Spinal cord (tissue), 10 donors: ENCODE measurements around the gene RIPOR2. TPM values are rescaled to one million over a fixed set of nuclear protein-coding genes. Genes with fewer than 3 reads are reported as not detected.
A peak's percentile ranks its signal among the peaks of the same experiment; 100 is the strongest.

Source experiments
- DNase-seq, 6 donors: peaks; one replicate each; pipeline versions ENCODE4 v3.0.0 to v3.0.0-alpha.2; 2013 to 2015; ENCODE audit warnings: low spot score in 6 of 6, low read depth in 4 of 6
- H3K27ac ChIP-seq: one replicate; pipeline ENCODE4 v1.5.1; 2013; ENCODE audit warnings: low read depth, low read length, control low read depth
- H3K27me3 ChIP-seq: one replicate; pipeline ENCODE4 v1.6.1; 2013; ENCODE audit warnings: low read length; ENCODE audit not compliant: control insufficient read depth, insufficient read depth
- H3K36me3 ChIP-seq: one replicate; pipeline ENCODE4 v1.6.1; 2013; ENCODE audit warnings: low read length; ENCODE audit not compliant: control insufficient read depth, insufficient read depth
- H3K4me1 ChIP-seq: one replicate; pipeline ENCODE4 v1.6.1; 2013; ENCODE audit warnings: low read length; ENCODE audit not compliant: control insufficient read depth, insufficient read depth
- H3K4me3 ChIP-seq: one replicate; pipeline ENCODE4 v1.5.1; 2013; ENCODE audit warnings: low read depth, low read length, control low read depth
- H3K9me3 ChIP-seq: one replicate; pipeline ENCODE4 v1.6.1; 2013; ENCODE audit warnings: low read length; ENCODE audit not compliant: control insufficient read depth, insufficient read depth
- WGBS: methylation state at CpG from one replicate; pipeline ENCODE4 v1.1.5; 2013; ENCODE audit warnings: missing lambda C conversion rate; ENCODE audit not compliant: insufficient coverage; 5-methylcytosine and 5-hydroxymethylcytosine counted together
- long read RNA-seq, 4 donors: transcript quantifications; one replicate each; lab custom pipeline, GENCODE V29; 2026
- polyA plus RNA-seq, 2 donors: library from polyadenylated mRNA; unstranded; fragments of 120-200 nt; gene quantifications; one replicate each; pipeline ENCODE4 v1.2.1, GENCODE V29; 2013; ENCODE audit not compliant: insufficient read length in 2 of 2
- total RNA-seq, 2 donors: library from RNA; depleted of rRNA in 1 of 2; stranded (reverse); fragments of 120-200 nt in 1 of 2; fragments of >200 nt in 1 of 2; gene quantifications; one replicate each; pipeline versions ENCODE4 v1.2.3 to v1.2.4, GENCODE V29; 2013 to 2014
- donor health status: healthy.

The RIPOR2 gene
- total RNA-seq (10 to 100 TPM; 31.1 to 34.2 TPM), polyA plus RNA-seq (10 to 100 TPM; 25.0 to 30.7 TPM)
- long read RNA-seq, donor 1, full-length matches to known transcripts, result 1 of 1 reads
- long read RNA-seq, donor 1, partial matches to known transcripts, result 0 of 1 reads
- long read RNA-seq, donor 1, other reads (novel, unspliced or antisense), result 0 of 1 reads
- long read RNA-seq, donor 2, result 0 reads
- long read RNA-seq, donor 3, result 0 reads
- long read RNA-seq, donor 4, result 0 reads

GRCh38 chr6:24935366-24936152 is at the start of gene RIPOR2:
Gene RIPOR2, minus strand, starts transcription at chr6:24935960. Its CDS starts 62 bp downstream, at chr6:24935898.
- WGBS, result 50% methylated on average over 8 of the region's 10 CpGs
- no peaks in the 10 kb centered on the region for H3K36me3 ChIP-seq
- DNase-seq, result no peak
- H3K27me3 ChIP-seq, result peaks cover 3% of the 10 kb centered on the region
- no peaks in the 10 kb centered on the region for H3K4me1 ChIP-seq
- no peaks in the 10 kb centered on the region for H3K9me3 ChIP-seq
- H3K4me3 ChIP-seq, result no peak within 1 kb of the TSS
- H3K27ac ChIP-seq, result no peak within 1 kb of the TSS

- no peak for DNase-seq
- Histone ChIP-seq H3K27me3 (no peaks in the 10 kb centered on the region), H3K4me1 (no peaks in the 10 kb centered on the region), H3K4me3 (no peak overlapping the region), H3K27ac (no peak overlapping the region), H3K9me3 (no peaks in the 10 kb centered on the region), H3K36me3 (no peaks in the 10 kb centered on the region)
- no CpG with 5 or more reads among the region's 2 CpGs for WGBS
These were observed 49.6 kb upstream of the RIPOR2 start for GRCh38 chr6:24985323-24985722.

GRCh38 chr6:24982231-24982630 is 46.5 kb upstream of the RIPOR2 start:
- Histone ChIP-seq H3K4me1 (no peaks in the 10 kb centered on the region), H3K9me3 (no peaks in the 10 kb centered on the region), H3K4me3 (no peak overlapping the region), H3K36me3 (no peaks in the 10 kb centered on the region), H3K27me3 (no peaks in the 10 kb centered on the region), H3K27ac (no peak overlapping the region)
- DNase-seq, result no peak

GRCh38 chr6:24981386-24981760 is 45.6 kb upstream of the RIPOR2 start:
- no peaks in the 10 kb centered on the region for H3K27me3 ChIP-seq
- H3K27ac ChIP-seq, result peak overlapping the region; percentile 45
- no peak for DNase-seq
- H3K4me1 ChIP-seq, result no peaks in the 10 kb centered on the region
- no peaks in the 10 kb centered on the region for H3K9me3 ChIP-seq
- H3K4me3 ChIP-seq, result no peak overlapping the region
- 85% methylated on average over 3 of the region's 4 CpGs for whole genome bisulfite sequencing
- H3K36me3 ChIP-seq, result no peaks in the 10 kb centered on the region

GRCh38 chr6:24980507-24981385 is 45.0 kb upstream of the RIPOR2 start:
- Histone ChIP-seq H3K4me3 (no peak overlapping the region), H3K4me1 (no peaks in the 10 kb centered on the region), H3K27ac (peak overlapping the region; percentile 45), H3K27me3 (no peaks in the 10 kb centered on the region), H3K9me3 (no peaks in the 10 kb centered on the region), H3K36me3 (no peaks in the 10 kb centered on the region)
- peak in 1 of 6 donors; percentile 38 for DNase-seq
- 50% methylated on average over 1 of the region's 4 CpGs for WGBS

GRCh38 chr6:24979176-24979575 is 43.4 kb upstream of the RIPOR2 start:
- DNase-seq, result no peak
- no peaks in the 10 kb centered on the region for H3K4me1 ChIP-seq
- no peak overlapping the region for H3K27ac ChIP-seq
- H3K4me3 ChIP-seq, result no peak overlapping the region
- H3K36me3 ChIP-seq, result no peaks in the 10 kb centered on the region
- WGBS, result no CpG with 5 or more reads among the region's 2 CpGs
- H3K27me3 ChIP-seq, result no peaks in the 10 kb centered on the region
- H3K9me3 ChIP-seq, result no peaks in the 10 kb centered on the region

- DNase-seq, result no peak
- Histone ChIP-seq H3K9me3 (no peaks in the 10 kb centered on the region), H3K27me3 (no peaks in the 10 kb centered on the region), H3K4me1 (no peaks in the 10 kb centered on the region), H3K27ac (no peak overlapping the region), H3K36me3 (no peaks in the 10 kb centered on the region), H3K4me3 (no peak overlapping the region)
- 100% methylated on average over 3 of the region's 7 CpGs for WGBS
These were observed 38.7 kb upstream of the RIPOR2 start for GRCh38 chr6:24974182-24975171.

GRCh38 chr6:24972311-24972958 is 36.7 kb upstream of the RIPOR2 start:
- H3K27ac ChIP-seq, result peak overlapping the region; percentile 33
- peak in 1 of 6 donors; percentile 54 for DNase-seq
- WGBS, result 29% methylated on average over 1 of the region's 3 CpGs
- no peak overlapping the region for H3K4me3 ChIP-seq
- H3K4me1 ChIP-seq, result no peaks in the 10 kb centered on the region
- H3K9me3 ChIP-seq, result no peaks in the 10 kb centered on the region
- H3K36me3 ChIP-seq, result no peaks in the 10 kb centered on the region
- H3K27me3 ChIP-seq, result no peaks in the 10 kb centered on the region
